Upper lobe of left lung (tissue), 6 donors: ENCODE measurements around the gene BANP. TPM values are rescaled to one million over a fixed set of nuclear protein-coding genes. Genes with fewer than 3 reads are reported as not detected.

ENCODE experiments used
- ATAC-seq, 2 donors: fragments of 200-7000 bp; cut with Tn5 transposase; one replicate each; pipeline ENCODE4 v1.9.1; 2022; ENCODE audit warnings: mild to moderate bottlenecking in 2 of 2, moderate library complexity in 2 of 2; ENCODE audit not compliant: low FRiP score in 2 of 2
- DNase-seq, 2 donors: peaks; one replicate each; pipeline ENCODE4 v3.0.0-alpha.2; 2019 to 2020
- H3K27ac ChIP-seq, 4 donors: fragments of 200-600 bp; sonication (generic); one replicate each; pipeline ENCODE4 v1.5.1; 2016 to 2019
- H3K27me3 ChIP-seq, 4 donors: fragments of 200-600 bp; sonication (generic); one replicate each; pipeline ENCODE4 v1.5.1; 2017 to 2019
- H3K36me3 ChIP-seq, 4 donors: fragments of 200-600 bp; sonication (generic); one replicate each; pipeline ENCODE4 v1.5.1; 2016 to 2019
- H3K4me1 ChIP-seq, 4 donors: fragments of 200-600 bp; sonication (generic); one replicate each; pipeline ENCODE4 v1.5.1; 2018 to 2019
- H3K4me3 ChIP-seq, 4 donors: fragments of 200-600 bp; sonication (generic); one replicate each; pipeline ENCODE4 v1.5.1; 2017 to 2019; ENCODE audit warnings: mild to moderate bottlenecking in 2 of 4, moderate library complexity in 1 of 4
- H3K9me3 ChIP-seq, 4 donors: fragments of 200-600 bp; sonication (generic); one replicate each; pipeline ENCODE4 v1.5.1; 2018 to 2019
- EP300 ChIP-seq, 4 donors: sonication (generic); formaldehyde crosslinking; IDR thresholded peaks; one replicate each; pipeline ENCODE4 v1.5.1; 2017; ENCODE audit warnings: antibody characterized with exemption in 4 of 4, control low read depth in 2 of 4
- POLR2A ChIP-seq, 4 donors: fragments of 450-650 bp; IDR thresholded peaks; one replicate each; pipeline ENCODE4 v1.5.1; 2016 to 2017; ENCODE audit warnings: antibody characterized with exemption in 4 of 4, mild to moderate bottlenecking in 2 of 4
- POLR2AphosphoS5 ChIP-seq, 2 donors: sonication (generic); formaldehyde crosslinking; IDR thresholded peaks; one replicate each; pipeline ENCODE4 v1.5.1; 2017; ENCODE audit warnings: antibody characterized with exemption in 2 of 2
- WGBS, 2 donors: methylation state at CpG; one replicate each; pipeline ENCODE4 v1.1.5; 2017 to 2018; 5-methylcytosine and 5-hydroxymethylcytosine counted together
- total RNA-seq, 6 donors: library from RNA; depleted of rRNA in 4 of 6; stranded (reverse); fragments of >200 nt in 4 of 6; gene quantifications; one replicate each; pipeline versions ENCODE4 v1.1.0 to v1.2.1, GENCODE V29; 2016 to 2021
- TF ChIP-seq, protein P1 (sequence below), 6 experiments: fragments of 450-650 bp in 4 of 6; fragments of 200-600 bp in 2 of 6; sonication (generic) in 2 of 6; IDR thresholded peaks; one replicate each; pipeline ENCODE4 v1.5.1; 2016 to 2019; ENCODE audit warnings: antibody characterized with exemption in 6 of 6
- donor health status: DM: no; HTN: no; CAD: no; lungs with moderate emphysema.
- donor health status: DM: no; HTN: yes; CAD: no; lungs with severe emphysema.

BANP gene
- total RNA-seq, 6 donors from 2014 or later = 15.2 to 47.1 (median 24.4) TPM

- H3K27ac ChIP-seq = no peak overlapping the region
- TF ChIP-seq POLR2A (IDR thresholded peaks at IDR 0.05) = no peak
- no peak for TF ChIP-seq POLR2AphosphoS5 (IDR thresholded peaks at IDR 0.05)
- no peak for TF ChIP-seq EP300 (IDR thresholded peaks at IDR 0.05)
- TF ChIP-seq, protein P1, sequence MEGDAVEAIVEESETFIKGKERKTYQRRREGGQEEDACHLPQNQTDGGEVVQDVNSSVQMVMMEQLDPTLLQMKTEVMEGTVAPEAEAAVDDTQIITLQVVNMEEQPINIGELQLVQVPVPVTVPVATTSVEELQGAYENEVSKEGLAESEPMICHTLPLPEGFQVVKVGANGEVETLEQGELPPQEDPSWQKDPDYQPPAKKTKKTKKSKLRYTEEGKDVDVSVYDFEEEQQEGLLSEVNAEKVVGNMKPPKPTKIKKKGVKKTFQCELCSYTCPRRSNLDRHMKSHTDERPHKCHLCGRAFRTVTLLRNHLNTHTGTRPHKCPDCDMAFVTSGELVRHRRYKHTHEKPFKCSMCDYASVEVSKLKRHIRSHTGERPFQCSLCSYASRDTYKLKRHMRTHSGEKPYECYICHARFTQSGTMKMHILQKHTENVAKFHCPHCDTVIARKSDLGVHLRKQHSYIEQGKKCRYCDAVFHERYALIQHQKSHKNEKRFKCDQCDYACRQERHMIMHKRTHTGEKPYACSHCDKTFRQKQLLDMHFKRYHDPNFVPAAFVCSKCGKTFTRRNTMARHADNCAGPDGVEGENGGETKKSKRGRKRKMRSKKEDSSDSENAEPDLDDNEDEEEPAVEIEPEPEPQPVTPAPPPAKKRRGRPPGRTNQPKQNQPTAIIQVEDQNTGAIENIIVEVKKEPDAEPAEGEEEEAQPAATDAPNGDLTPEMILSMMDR (IDR thresholded peaks at IDR 0.05) = no peak
- H3K4me3 ChIP-seq = no peak overlapping the region
- peaks cover 0 to 8% (median 6%) of the 10 kb centered on the region in 4 donors for H3K4me1 ChIP-seq
- WGBS, 2 donors = 94 to 97% methylated on average over 18 to 19 of the region's 19 CpGs
- ATAC-seq = no peak
- H3K9me3 ChIP-seq = no peaks in the 10 kb centered on the region
- DNase-seq = no peak
- no peaks in the 10 kb centered on the region for H3K27me3 ChIP-seq
- H3K36me3 ChIP-seq = peaks cover 5 to 68% (median 33%) of the 10 kb centered on the region in 4 donors
These were observed 113.9 kb downstream of the BANP start for GRCh38 chr16:88064889-88065746.

GRCh38 chr16:88065747-88066142, 114.5 kb downstream of the BANP start:
- no peak for ATAC-seq
- no peak overlapping the region for H3K4me3 ChIP-seq
- no peaks in the 10 kb centered on the region for H3K9me3 ChIP-seq
- no peak for DNase-seq
- H3K27ac ChIP-seq = no peak overlapping the region
- 94 to 96% methylated on average over 7 to 15 of the region's 15 CpGs for WGBS, 2 donors
- H3K27me3 ChIP-seq = no peaks in the 10 kb centered on the region
- TF ChIP-seq, protein P1 (IDR thresholded peaks at IDR 0.05) = no peak
- TF ChIP-seq EP300 (IDR thresholded peaks at IDR 0.05) (no peak), POLR2AphosphoS5 (IDR thresholded peaks at IDR 0.05) (no peak), POLR2A (IDR thresholded peaks at IDR 0.05) (no peak)
- H3K4me1 ChIP-seq = peaks cover 0 to 8% (median 6%) of the 10 kb centered on the region in 4 donors
- H3K36me3 ChIP-seq = peaks cover 6 to 68% (median 30%) of the 10 kb centered on the region in 4 donors

DNA sequence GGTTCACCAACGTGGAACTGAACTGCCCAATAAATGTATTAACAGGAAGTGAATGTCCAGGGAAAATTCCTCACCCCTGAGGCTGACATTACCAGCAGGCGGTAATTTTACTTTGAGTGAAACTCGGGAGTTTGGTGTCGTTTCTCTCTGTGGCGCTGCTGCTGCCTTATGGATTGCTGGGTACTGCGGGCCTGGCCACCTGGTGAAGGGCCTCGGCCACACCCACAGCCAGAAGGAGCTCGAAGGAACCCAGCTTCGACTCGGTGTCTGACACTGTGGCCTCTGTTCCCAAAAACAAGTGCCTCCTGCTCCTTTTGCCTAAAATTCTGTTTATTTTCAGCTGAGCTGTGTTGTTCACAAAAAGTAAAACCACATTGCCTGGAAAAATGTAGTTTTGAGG, 115.0 kb downstream of the BANP start:
- H3K27me3 ChIP-seq = no peaks in the 10 kb centered on the region
- peaks cover 6 to 68% (median 31%) of the 10 kb centered on the region in 4 donors for H3K36me3 ChIP-seq
- ATAC-seq = no peak
- H3K4me1 ChIP-seq = peaks cover 0 to 8% (median 6%) of the 10 kb centered on the region in 4 donors
- no peak for DNase-seq
- 90 to 93% methylated on average over 10 of the region's 10 CpGs for WGBS, 2 donors
- no peak overlapping the region for H3K27ac ChIP-seq
- TF ChIP-seq EP300 (IDR thresholded peaks at IDR 0.05) (no peak), POLR2AphosphoS5 (IDR thresholded peaks at IDR 0.05) (no peak), POLR2A (IDR thresholded peaks at IDR 0.05) (no peak)
- TF ChIP-seq, protein P1 (IDR thresholded peaks at IDR 0.05) = no peak
- H3K4me3 ChIP-seq = no peak overlapping the region
- no peaks in the 10 kb centered on the region for H3K9me3 ChIP-seq

GRCh38 chr16:88066680-88067529, 115.7 kb downstream of the BANP start:
- Histone ChIP-seq H3K27me3 (no peaks in the 10 kb centered on the region), H3K4me3 (no peak overlapping the region), H3K4me1 (peaks cover 0 to 8% (median 6%) of the 10 kb centered on the region in 4 donors), H3K9me3 (no peaks in the 10 kb centered on the region), H3K27ac (no peak overlapping the region), H3K36me3 (peaks cover 7 to 74% (median 35%) of the 10 kb centered on the region in 4 donors)
- ATAC-seq = no peak
- 95 to 98% methylated on average over 22 to 29 of the region's 29 CpGs for WGBS, 2 donors
- no peak for DNase-seq
- TF ChIP-seq POLR2AphosphoS5 (IDR thresholded peaks at IDR 0.05) (no peak), POLR2A (IDR thresholded peaks at IDR 0.05) (no peak), EP300 (IDR thresholded peaks at IDR 0.05) (no peak)
- TF ChIP-seq, protein P1 (IDR thresholded peaks at IDR 0.05) = no peak
